ENCODE data around the gene BHLHA15. TPM values are rescaled to one million over a fixed set of nuclear protein-coding genes. Genes with fewer than 3 reads are reported as not detected.

BHLHA15 gene
- total and polyA plus RNA-seq, 2 of the 8 experiments (the other 6 are each of a cell fraction or from before 2014, with no cell fraction given), result 1.1 to 2.7 TPM

DNA sequence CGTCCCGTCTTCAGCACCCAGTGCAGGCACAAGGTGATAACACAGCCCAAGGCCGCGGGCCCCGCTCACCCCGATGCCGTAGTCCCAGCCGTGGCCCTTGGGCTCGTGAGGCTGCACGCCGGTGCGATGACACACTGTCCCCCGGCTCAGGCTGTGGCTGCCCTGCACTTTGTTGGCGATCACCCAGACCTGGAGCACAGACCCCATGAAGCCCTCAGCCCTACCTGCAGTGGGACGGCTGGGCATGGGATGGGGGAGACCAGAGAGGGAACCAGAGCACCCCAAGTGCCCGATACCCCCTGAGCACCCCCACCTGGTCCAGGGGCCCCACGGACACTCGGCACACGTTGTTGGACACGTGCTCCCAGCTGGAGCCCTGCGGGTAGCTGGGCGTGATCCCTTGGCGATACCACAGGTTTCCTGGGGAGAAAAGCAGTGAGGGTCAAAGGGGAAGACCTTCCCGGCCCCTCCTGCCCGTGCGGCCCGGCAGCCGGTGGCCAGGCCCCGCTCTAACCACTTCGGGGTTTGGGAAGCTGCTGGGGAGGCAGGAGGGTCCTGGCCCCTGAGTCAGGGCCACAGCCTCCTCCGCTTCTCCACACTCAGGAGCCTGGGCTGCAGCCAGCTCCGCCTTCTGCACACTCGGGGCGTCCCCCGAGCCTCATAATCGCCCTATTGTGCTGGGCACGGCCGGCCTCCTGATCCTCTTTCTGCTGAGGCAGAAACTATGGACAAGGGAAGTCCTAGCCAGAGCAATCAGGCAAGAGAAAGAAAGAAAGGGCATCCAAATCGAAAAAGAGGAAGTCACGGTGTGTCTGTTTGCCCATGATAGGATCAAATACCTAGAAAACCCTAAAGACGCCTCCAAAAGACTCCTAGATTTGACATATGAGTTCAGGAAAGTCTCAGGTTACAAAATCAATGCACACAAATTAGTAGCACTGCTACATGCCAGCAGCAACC lies 6.7 kb downstream of the BHLHA15 start:
- FAIRE-seq, result no peak
- no peak overlapping the region for H2AFZ ChIP-seq (ENCODE audit: low read length)
- no peak overlapping the region for H4K91ac ChIP-seq (replicated peaks; ENCODE audit: insufficient read length, low read length)

More for the DNA sequence above, 6.7 kb downstream of the BHLHA15 start:
- CTCF ChIA-PET (ENCODE audit: partially characterized antibody), result interaction anchor here (0.5 kb wide), 1 partner anchor 203 kb away, joined by 4 read pairs; no protein-coding TSS in a partner anchor
- TF ChIP-seq BACH1 (IDR thresholded peaks at IDR 0.05; ENCODE audit: low read length) (no peak), ZNF274 (IDR thresholded peaks at IDR 0.05; ENCODE audit: borderline replicate concordance, extremely low read depth, low read length) (no peak), CHD1 (IDR thresholded peaks at IDR 0.05; ENCODE audit: low read depth, low read length) (no peak)
- Histone ChIP-seq H3K14ac (ENCODE audit: insufficient read length) (no peak overlapping the region), H3K79me2 (ENCODE audit: control insufficient read depth in 1 of 2, insufficient read depth in 2 of 2, low read length in 2 of 2) (no peaks in the 10 kb centered on the region), H3K27me3 (replicated peaks in 1 of 4; ENCODE audit: control insufficient read depth in 3 of 4, extremely low read depth in 1 of 4, insufficient read depth in 3 of 4, low read length in 3 of 4) (no peaks in the 10 kb centered on the region), H3K79me1 (ENCODE audit: low read depth, low read length) (no peaks in the 10 kb centered on the region; the same call in 1 of the 2 replicates), H2BK5ac (ENCODE audit: low read depth, low read length) (no peak overlapping the region), H3K56ac (replicated peaks; ENCODE audit: insufficient read length, low read depth, low read length) (no peak overlapping the region), H3K9me3 (ENCODE audit: insufficient read depth in 2 of 2, low read depth in 1 of 2, low read length in 1 of 2) (no peaks in the 10 kb centered on the region), H4K8ac (ENCODE audit: extremely low read depth, insufficient read depth, low read length) (peak overlapping the region; percentile 68), H2BK20ac (ENCODE audit: low read length) (no peak overlapping the region), H3K36me3 (ENCODE audit: control insufficient read depth in 2 of 4, insufficient read depth in 4 of 4, low read length in 3 of 4) (no peaks in the 10 kb centered on the region), H3K23ac (ENCODE audit: insufficient read length) (no peak overlapping the region), H2AK5ac (ENCODE audit: low read depth, low read length) (0 out of 2 replicates have a peak overlapping the region, but pooled peaks have one; percentile 24), H2BK12ac (ENCODE audit: low read depth, low read length) (no peak overlapping the region), H3K4ac (replicated peaks; ENCODE audit: insufficient read length, low read depth, low read length) (no peak overlapping the region), H3K4me2 (ENCODE audit: insufficient read depth in 1 of 2, low read depth in 2 of 2, low read length in 2 of 2) (no peak overlapping the region), H3K4me1 (replicated peaks in 1 of 4; ENCODE audit: control insufficient read depth in 3 of 4, insufficient read depth in 4 of 4, low read length in 3 of 4) (no peaks in the 10 kb centered on the region; a peak in 1 of 7 replicates), H3K4me3 (ENCODE audit: extremely low read depth in 1 of 4, insufficient read depth in 2 of 4, low read depth in 3 of 4, low read length in 4 of 4) (no peak overlapping the region), H4K20me1 (replicated peaks in 1 of 2; ENCODE audit: control insufficient read depth in 1 of 2, insufficient read depth in 2 of 2, low read length in 2 of 2) (no peaks in the 10 kb centered on the region), H4K5ac (ENCODE audit: insufficient read length, low read depth, low read length) (no peak overlapping the region), H2BK120ac (replicated peaks; ENCODE audit: low read depth, low read length) (no peak overlapping the region), H3K23me2 (ENCODE audit: low read depth, low read length) (no peaks in the 10 kb centered on the region), H3K9ac (replicated peaks in 1 of 4; ENCODE audit: extremely low read depth in 1 of 4, low read depth in 3 of 4, low read length in 3 of 4) (no peak overlapping the region), H3K18ac (ENCODE audit: extremely low read depth, low read length) (no peak overlapping the region), H2BK15ac (ENCODE audit: low read length) (0 out of 2 replicates have a peak overlapping the region, but pooled peaks have one; percentile 29), H3K27ac (ENCODE audit: low read depth, low read length) (no peak overlapping the region; the same call in 1 of the 2 replicates)
- POLR2A ChIA-PET (ENCODE audit: partially characterized antibody), result no interaction called here
- 92% methylated on average over 39 of the region's 41 CpGs; no CpG with 5 or more reads in 1 of the 2 experiments for WGBS, 2 experiments (ENCODE audit: extremely low coverage in 1 of 2, insufficient coverage in 1 of 2, insufficient read length in 1 of 2, insufficient replicate concordance in 2 of 2, low coverage in 1 of 2, low lambda C conversion rate in 2 of 2, missing lambda C conversion rate in 1 of 2)
- no peak for DNase-seq (ENCODE audit: low read depth in 1 of 2, low spot score in 2 of 2)

All from H1 (cell line).